K562 (cell line): ENCODE results near the gene CEMP1.
"Not testable (repeated sequence)": the region's sequence is repeated elsewhere in the genome, so short reads cannot be mapped to it uniquely, and the experiment has no call there.

ENCODE experiments used
- CC2D1A ChIP-seq: fragments of 450-650 bp; IDR thresholded peaks from 2 replicates; pipeline ENCODE4 v1.6.1; 2017; ENCODE audit warnings: mild to moderate bottlenecking
- ESRRA ChIP-seq: fragments of 450-650 bp; IDR thresholded peaks from 2 replicates; pipeline ENCODE4 v1.6.1; 2014; ENCODE audit warnings: low read depth, mild to moderate bottlenecking, moderate library complexity, borderline replicate concordance
- EZH2 ChIP-seq: IDR thresholded peaks from 2 replicates; pipeline ENCODE4 v1.6.1; 2012; ENCODE audit warnings: low read depth, mild to moderate bottlenecking, inconsistent platforms, low read length, borderline replicate concordance
- FIP1L1 ChIP-seq: fragments of 200-400 bp; formaldehyde crosslinking; IDR thresholded peaks from 2 replicates; pipeline ENCODE4 v1.6.1; 2018; ENCODE audit warnings: mild to moderate bottlenecking, low read depth, low read length; ENCODE audit not compliant: poor library complexity, severe bottlenecking
- GMEB1 ChIP-seq: fragments of 250-450 bp; sonication (Bioruptor Pico); IDR thresholded peaks from 2 replicates; pipeline ENCODE4 v1.4.0; 2020; ENCODE audit warnings: mild to moderate bottlenecking
- NCOA4 ChIP-seq: fragments of 450-650 bp; IDR thresholded peaks from 2 replicates; pipeline ENCODE4 v1.6.1; 2018; ENCODE audit warnings: mild to moderate bottlenecking; ENCODE audit not compliant: partially characterized antibody
- ZFX ChIP-seq: sonication (generic); formaldehyde crosslinking; IDR thresholded peaks from 2 replicates; pipeline ENCODE4 v1.8.0; 2022; ENCODE audit warnings: mild to moderate bottlenecking, missing genetic modification reagents, moderate library complexity
- TF ChIP-seq, protein P1 (sequence below), 2 experiments: fragments of 450-650 bp; conservative IDR thresholded peaks; 2 replicates each; pipeline ENCODE4 v1.6.1; 2017; ENCODE audit warnings: mild to moderate bottlenecking in 2 of 2, moderate library complexity in 2 of 2

- not testable (repeated sequence) for TF ChIP-seq EZH2; ESRRA; CC2D1A; FIP1L1; NCOA4; ZFX; GMEB1 (CRISPR knock-in tag)
- TF ChIP-seq, protein P1, sequence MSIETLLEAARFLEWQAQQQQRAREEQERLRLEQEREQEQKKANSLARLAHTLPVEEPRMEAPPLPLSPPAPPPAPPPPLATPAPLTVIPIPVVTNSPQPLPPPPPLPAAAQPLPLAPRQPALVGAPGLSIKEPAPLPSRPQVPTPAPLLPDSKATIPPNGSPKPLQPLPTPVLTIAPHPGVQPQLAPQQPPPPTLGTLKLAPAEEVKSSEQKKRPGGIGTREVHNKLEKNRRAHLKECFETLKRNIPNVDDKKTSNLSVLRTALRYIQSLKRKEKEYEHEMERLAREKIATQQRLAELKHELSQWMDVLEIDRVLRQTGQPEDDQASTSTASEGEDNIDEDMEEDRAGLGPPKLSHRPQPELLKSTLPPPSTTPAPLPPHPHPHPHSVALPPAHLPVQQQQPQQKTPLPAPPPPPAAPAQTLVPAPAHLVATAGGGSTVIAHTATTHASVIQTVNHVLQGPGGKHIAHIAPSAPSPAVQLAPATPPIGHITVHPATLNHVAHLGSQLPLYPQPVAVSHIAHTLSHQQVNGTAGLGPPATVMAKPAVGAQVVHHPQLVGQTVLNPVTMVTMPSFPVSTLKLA (conservative IDR thresholded peaks at IDR 0.05): not testable (repeated sequence)
Measured at GRCh38 chr16:2550283-2550878, 19.2 kb upstream of the CEMP1 start.
